Panc1 (cell line): ENCODE data around the gene SYCE1L. TPM values are rescaled to one million over a fixed set of nuclear protein-coding genes. Genes with fewer than 3 reads are reported as not detected.

Experiments used
- ATAC-seq: fragments of 200-7000 bp; cut with Tn5 transposase; 2 replicates; pipeline ENCODE4 v1.9.1; 2020; ENCODE audit warnings: mild to moderate bottlenecking, moderate library complexity
- BruUV-seq: library from RNA; stranded (reverse); fragments of 400-500 nt; replicated peaks from 2 replicates; lab custom pipeline; 2021; lab: Mats Ljungman, UMichigan
- CTCF ChIA-PET: fragments of 300-600 bp; sonication (Branson Sonifier 250); formaldehyde crosslinking; loops from one replicate; lab custom pipeline; 2022; ENCODE audit warnings: antibody characterized with exemption; lab: Charles Lee
- POLR2A ChIA-PET: fragments of 300-600 bp; sonication (Branson Sonifier 250); formaldehyde crosslinking; loops from one replicate; lab custom pipeline; 2022; ENCODE audit warnings: antibody characterized with exemption; lab: Charles Lee
- DNase-seq: peaks from one replicate; pipeline ENCODE4 v3.0.0-alpha.2; 2010; ENCODE audit warnings: low read depth, low spot score
- H3K27ac ChIP-seq: 2 replicates; pipeline ENCODE4 v1.5.1; 2011; ENCODE audit warnings: mild to moderate bottlenecking, low read length, inconsistent platforms
- H3K27me3 ChIP-seq: fragments of 200-500 bp; sonication (Bioruptor generic); 2 replicates; pipeline ENCODE4 v1.6.0; 2014; ENCODE audit warnings: low read length, inconsistent platforms; ENCODE audit not compliant: control insufficient read depth, insufficient read depth
- H3K36me3 ChIP-seq: fragments of 200-500 bp; sonication (Bioruptor generic); 2 replicates; pipeline ENCODE4 v1.5.1; 2014; ENCODE audit warnings: inconsistent platforms, mild to moderate bottlenecking, low read length, moderate library complexity; ENCODE audit not compliant: control insufficient read depth, insufficient read depth
- H3K4me1 ChIP-seq: 2 replicates; pipeline ENCODE4 v1.5.1; 2011; ENCODE audit warnings: inconsistent platforms, mild to moderate bottlenecking, low read length, moderate library complexity; ENCODE audit not compliant: control insufficient read depth, insufficient read depth
- H3K4me3 ChIP-seq, 2 experiments: 2 replicates each; pipeline ENCODE4 v1.5.1; 2011 to 2012; ENCODE audit warnings: low read depth in 2 of 2, low read length in 2 of 2, mild to moderate bottlenecking in 2 of 2, inconsistent platforms in 1 of 2, moderate library complexity in 1 of 2
- H3K9me3 ChIP-seq: fragments of 200-500 bp; sonication (Bioruptor generic); 2 replicates; pipeline ENCODE4 v1.5.1; 2014; ENCODE audit warnings: low read depth, mild to moderate bottlenecking, inconsistent platforms, low read length, moderate library complexity; ENCODE audit not compliant: control insufficient read depth, insufficient read depth
- POLR2AphosphoS5 ChIP-seq: IDR thresholded peaks from 2 replicates; pipeline ENCODE4 v1.6.1; 2012; ENCODE audit warnings: mild to moderate bottlenecking, low read depth, low read length, moderate library complexity
- SIN3A ChIP-seq: IDR thresholded peaks from 2 replicates; pipeline ENCODE4 v1.6.1; 2012; ENCODE audit warnings: low read depth, mild to moderate bottlenecking, low read length, moderate library complexity, borderline replicate concordance; ENCODE audit not compliant: insufficient read depth
- TCF7L2 ChIP-seq: IDR thresholded peaks from 2 replicates; pipeline ENCODE4 v1.6.1; 2011; ENCODE audit warnings: mild to moderate bottlenecking, low read depth, low read length, inconsistent platforms
- in situ Hi-C: cut with HindIII; loops from 2 replicates; pipeline ENCODE4 v1.10.0; 2016; ENCODE audit warnings: low sequenced_read_pairs, low pct_unique_long_range_greater_than_20kb
- intact Hi-C: fragments of 100-400 bp; cut with micrococcal nuclease; formaldehyde crosslinking; loops from one replicate; pipeline ENCODE4 v1.10.0; 2022; ENCODE audit not compliant: unreplicated experiment
- total RNA-seq: library from RNA; stranded (reverse); gene quantifications from one replicate; pipeline ENCODE4 v1.2.1, GENCODE V29; 2021; ENCODE audit not compliant: unreplicated experiment
- TF ChIP-seq, protein P1 (sequence below), 2 experiments: IDR thresholded peaks; 2 replicates each; pipeline ENCODE4 v1.6.1; 2011 to 2012; ENCODE audit warnings: low read depth in 2 of 2, control low read depth in 1 of 2, low read length in 1 of 2, mild to moderate bottlenecking in 1 of 2, moderate library complexity in 1 of 2; ENCODE audit not compliant: insufficient read depth in 1 of 2
- TF ChIP-seq, protein P2 (sequence below): fragments of 450-650 bp; IDR thresholded peaks from 2 replicates; pipeline ENCODE4 v1.5.1; 2017; ENCODE audit warnings: mild to moderate bottlenecking

The SYCE1L gene
- total RNA-seq, 1 experiment from 2014 or later = 4.5 TPM

DNA sequence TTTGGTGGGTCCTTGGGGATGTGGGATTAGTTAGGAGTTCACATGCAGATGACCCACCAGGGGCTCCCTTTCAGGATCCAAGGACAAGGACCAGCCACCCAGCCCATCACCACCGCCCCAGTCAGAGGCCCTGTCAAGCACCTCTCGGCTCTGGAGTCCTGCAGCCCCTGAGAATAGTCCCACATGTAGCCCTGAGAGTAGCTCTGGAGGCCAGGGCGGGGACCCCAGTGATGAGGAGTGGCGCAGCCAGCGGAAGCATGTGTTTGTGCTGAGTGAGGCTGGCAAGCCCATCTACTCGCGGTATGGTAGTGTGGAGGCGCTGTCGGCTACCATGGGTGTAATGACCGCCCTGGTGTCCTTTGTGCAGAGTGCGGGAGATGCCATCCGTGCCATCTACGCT, 5.8 kb upstream of the SYCE1L start:
- H3K4me1 ChIP-seq = 0 out of 2 replicates have a peak, but pooled peaks cover 6% of the 10 kb centered on the region
- ChIA-PET POLR2A (no interaction called here), CTCF (no interaction called here)
- ATAC-seq (no peak), DNase-seq (no peak)
- intact Hi-C loops = no loop called here
- TF ChIP-seq TCF7L2 = no peak
- TF ChIP-seq, protein P1, sequence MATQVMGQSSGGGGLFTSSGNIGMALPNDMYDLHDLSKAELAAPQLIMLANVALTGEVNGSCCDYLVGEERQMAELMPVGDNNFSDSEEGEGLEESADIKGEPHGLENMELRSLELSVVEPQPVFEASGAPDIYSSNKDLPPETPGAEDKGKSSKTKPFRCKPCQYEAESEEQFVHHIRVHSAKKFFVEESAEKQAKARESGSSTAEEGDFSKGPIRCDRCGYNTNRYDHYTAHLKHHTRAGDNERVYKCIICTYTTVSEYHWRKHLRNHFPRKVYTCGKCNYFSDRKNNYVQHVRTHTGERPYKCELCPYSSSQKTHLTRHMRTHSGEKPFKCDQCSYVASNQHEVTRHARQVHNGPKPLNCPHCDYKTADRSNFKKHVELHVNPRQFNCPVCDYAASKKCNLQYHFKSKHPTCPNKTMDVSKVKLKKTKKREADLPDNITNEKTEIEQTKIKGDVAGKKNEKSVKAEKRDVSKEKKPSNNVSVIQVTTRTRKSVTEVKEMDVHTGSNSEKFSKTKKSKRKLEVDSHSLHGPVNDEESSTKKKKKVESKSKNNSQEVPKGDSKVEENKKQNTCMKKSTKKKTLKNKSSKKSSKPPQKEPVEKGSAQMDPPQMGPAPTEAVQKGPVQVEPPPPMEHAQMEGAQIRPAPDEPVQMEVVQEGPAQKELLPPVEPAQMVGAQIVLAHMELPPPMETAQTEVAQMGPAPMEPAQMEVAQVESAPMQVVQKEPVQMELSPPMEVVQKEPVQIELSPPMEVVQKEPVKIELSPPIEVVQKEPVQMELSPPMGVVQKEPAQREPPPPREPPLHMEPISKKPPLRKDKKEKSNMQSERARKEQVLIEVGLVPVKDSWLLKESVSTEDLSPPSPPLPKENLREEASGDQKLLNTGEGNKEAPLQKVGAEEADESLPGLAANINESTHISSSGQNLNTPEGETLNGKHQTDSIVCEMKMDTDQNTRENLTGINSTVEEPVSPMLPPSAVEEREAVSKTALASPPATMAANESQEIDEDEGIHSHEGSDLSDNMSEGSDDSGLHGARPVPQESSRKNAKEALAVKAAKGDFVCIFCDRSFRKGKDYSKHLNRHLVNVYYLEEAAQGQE (IDR thresholded peaks at IDR 0.05; ENCODE audit: insufficient read depth in 1 of 2, low read depth in 2 of 2, low read length in 1 of 2) = no peak
- TF ChIP-seq SIN3A = no peak
- TF ChIP-seq, protein P2, sequence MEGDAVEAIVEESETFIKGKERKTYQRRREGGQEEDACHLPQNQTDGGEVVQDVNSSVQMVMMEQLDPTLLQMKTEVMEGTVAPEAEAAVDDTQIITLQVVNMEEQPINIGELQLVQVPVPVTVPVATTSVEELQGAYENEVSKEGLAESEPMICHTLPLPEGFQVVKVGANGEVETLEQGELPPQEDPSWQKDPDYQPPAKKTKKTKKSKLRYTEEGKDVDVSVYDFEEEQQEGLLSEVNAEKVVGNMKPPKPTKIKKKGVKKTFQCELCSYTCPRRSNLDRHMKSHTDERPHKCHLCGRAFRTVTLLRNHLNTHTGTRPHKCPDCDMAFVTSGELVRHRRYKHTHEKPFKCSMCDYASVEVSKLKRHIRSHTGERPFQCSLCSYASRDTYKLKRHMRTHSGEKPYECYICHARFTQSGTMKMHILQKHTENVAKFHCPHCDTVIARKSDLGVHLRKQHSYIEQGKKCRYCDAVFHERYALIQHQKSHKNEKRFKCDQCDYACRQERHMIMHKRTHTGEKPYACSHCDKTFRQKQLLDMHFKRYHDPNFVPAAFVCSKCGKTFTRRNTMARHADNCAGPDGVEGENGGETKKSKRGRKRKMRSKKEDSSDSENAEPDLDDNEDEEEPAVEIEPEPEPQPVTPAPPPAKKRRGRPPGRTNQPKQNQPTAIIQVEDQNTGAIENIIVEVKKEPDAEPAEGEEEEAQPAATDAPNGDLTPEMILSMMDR = no peak
- TF ChIP-seq POLR2AphosphoS5 = no peak
- in situ Hi-C loops = no loop called here
- no peaks in the 10 kb centered on the region for H3K9me3 ChIP-seq
- H3K27ac ChIP-seq = no peak overlapping the region
- H3K27me3 ChIP-seq = no peaks in the 10 kb centered on the region
- no peak overlapping the region for H3K4me3 ChIP-seq
- peaks cover 9% of the 10 kb centered on the region; the same call in 1 of the 2 replicates for H3K36me3 ChIP-seq
- BruUV-seq = no TSS peak

DNA sequence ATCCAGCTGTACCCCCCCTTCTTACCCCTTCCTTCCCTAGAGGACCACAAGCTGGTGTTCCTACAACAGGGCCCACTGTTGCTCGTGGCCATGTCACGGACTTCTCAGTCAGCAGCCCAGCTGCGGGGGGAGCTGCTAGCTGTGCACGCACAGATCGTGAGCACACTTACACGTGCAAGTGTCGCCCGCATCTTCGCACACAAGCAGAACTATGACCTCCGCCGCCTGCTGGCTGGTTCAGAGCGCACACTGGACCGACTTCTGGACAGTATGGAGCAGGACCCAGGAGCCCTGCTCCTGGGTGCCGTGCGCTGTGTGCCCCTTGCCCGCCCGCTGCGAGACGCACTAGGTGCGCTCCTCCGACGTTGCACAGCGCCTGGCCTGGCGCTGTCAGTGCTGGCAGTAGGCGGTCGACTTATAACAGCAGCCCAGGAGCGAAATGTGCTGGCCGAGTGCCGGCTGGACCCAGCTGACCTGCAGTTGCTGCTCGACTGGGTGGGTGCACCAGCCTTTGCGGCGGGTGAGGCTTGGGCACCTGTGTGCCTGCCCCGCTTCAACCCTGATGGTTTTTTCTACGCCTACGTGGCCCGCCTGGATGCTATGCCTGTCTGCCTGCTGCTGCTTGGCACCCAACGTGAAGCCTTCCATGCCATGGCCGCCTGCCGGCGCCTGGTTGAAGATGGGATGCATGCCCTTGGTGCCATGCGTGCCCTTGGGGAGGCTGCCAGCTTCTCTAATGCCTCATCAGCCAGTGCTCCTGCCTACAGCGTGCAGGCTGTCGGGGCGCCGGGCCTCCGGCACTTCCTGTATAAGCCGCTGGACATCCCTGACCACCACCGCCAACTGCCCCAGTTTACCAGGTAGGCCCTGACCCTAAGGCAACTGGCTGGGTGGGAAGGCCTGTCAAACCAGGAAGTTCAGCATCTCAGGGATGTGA, 4.6 kb upstream of the SYCE1L start:
- Histone ChIP-seq H3K27ac (no peak overlapping the region), H3K4me3 (no peak overlapping the region), H3K4me1 (0 out of 2 replicates have a peak, but pooled peaks cover 4% of the 10 kb centered on the region), H3K36me3 (peaks cover 9% of the 10 kb centered on the region), H3K9me3 (no peaks in the 10 kb centered on the region), H3K27me3 (no peaks in the 10 kb centered on the region)
- ATAC-seq (no peak), DNase-seq (no peak)
- intact Hi-C loops (no loop called here), in situ Hi-C loops (no loop called here)
- no TSS peak for BruUV-seq
- ChIA-PET POLR2A (no interaction called here), CTCF (no interaction called here)
- TF ChIP-seq POLR2AphosphoS5 (no peak), TCF7L2 (no peak), SIN3A (no peak)
- TF ChIP-seq, protein P2 = no peak
- TF ChIP-seq, protein P1 (IDR thresholded peaks at IDR 0.05; ENCODE audit: insufficient read depth in 1 of 2, low read depth in 2 of 2, low read length in 1 of 2) = no peak
